H9 (cell line): ENCODE results near the gene SORCS2. TPM values are rescaled to one million over a fixed set of nuclear protein-coding genes. Genes with fewer than 3 reads are reported as not detected.

Experiments used
- DNase-seq: peaks from one replicate; pipeline ENCODE4 v3.0.0-alpha.2; 2017
- H2AFZ ChIP-seq: one replicate; pipeline ENCODE4 v1.6.1; 2013; ENCODE audit warnings: mild to moderate bottlenecking, low read length, control low read depth, moderate library complexity
- H2AK5ac ChIP-seq: 2 replicates; pipeline ENCODE4 v1.6.1; 2013; ENCODE audit warnings: low read length, control low read depth, mixed read lengths; ENCODE audit not compliant: insufficient read length
- H2BK120ac ChIP-seq: one replicate; pipeline ENCODE4 v1.6.1; 2013; ENCODE audit warnings: low read depth, mild to moderate bottlenecking, low read length, control low read depth, inconsistent platforms; ENCODE audit not compliant: poor library complexity, severe bottlenecking
- H2BK12ac ChIP-seq: 2 replicates; pipeline ENCODE4 v1.6.1; 2013; ENCODE audit warnings: low read length, control low read depth, mixed read lengths, low read depth; ENCODE audit not compliant: insufficient read length
- H2BK15ac ChIP-seq: 2 replicates; pipeline ENCODE4 v1.6.1; 2013; ENCODE audit warnings: low read depth, low read length, control low read depth
- H2BK20ac ChIP-seq: one replicate; pipeline ENCODE4 v1.6.1; 2013; ENCODE audit warnings: low read depth, mild to moderate bottlenecking, low read length, control low read depth, inconsistent platforms; ENCODE audit not compliant: poor library complexity, severe bottlenecking
- H2BK5ac ChIP-seq: 2 replicates; pipeline ENCODE4 v1.6.1; 2013; ENCODE audit warnings: low read length, control low read depth, mixed read lengths; ENCODE audit not compliant: insufficient read length
- H3K14ac ChIP-seq: 2 replicates; pipeline ENCODE4 v1.6.1; 2013; ENCODE audit warnings: low read length, control low read depth; ENCODE audit not compliant: insufficient read depth
- H3K18ac ChIP-seq: 2 replicates; pipeline ENCODE4 v1.6.1; 2013; ENCODE audit warnings: low read depth, mild to moderate bottlenecking, mixed read lengths, low read length, control low read depth; ENCODE audit not compliant: insufficient read length
- H3K23ac ChIP-seq: 2 replicates; pipeline ENCODE4 v1.6.1; 2013; ENCODE audit warnings: low read length, control low read depth, mixed read lengths, low read depth; ENCODE audit not compliant: insufficient read length
- H3K23me2 ChIP-seq: 2 replicates; pipeline ENCODE4 v1.6.1; 2013; ENCODE audit warnings: low read depth, mild to moderate bottlenecking, mixed read lengths, low read length, control low read depth; ENCODE audit not compliant: insufficient read length, poor library complexity, severe bottlenecking
- H3K27ac ChIP-seq: 2 replicates; pipeline ENCODE4 v1.5.1; 2013; ENCODE audit warnings: low read length, control low read depth, mixed read lengths, low read depth; ENCODE audit not compliant: insufficient read length
- H3K27me3 ChIP-seq: 2 replicates; pipeline ENCODE4 v1.6.1; 2013; ENCODE audit warnings: low read length, control low read depth, inconsistent platforms; ENCODE audit not compliant: insufficient read depth
- H3K4ac ChIP-seq: 2 replicates; pipeline ENCODE4 v1.6.1; 2013; ENCODE audit warnings: low read depth, mild to moderate bottlenecking, control low read depth, inconsistent platforms, low read length, moderate library complexity
- H3K4me1 ChIP-seq: 2 replicates; pipeline ENCODE4 v1.6.1; 2013; ENCODE audit warnings: low read length, control low read depth, inconsistent platforms; ENCODE audit not compliant: insufficient read depth
- H3K4me2 ChIP-seq: 2 replicates; pipeline ENCODE4 v1.6.1; 2013; ENCODE audit warnings: low read length, control low read depth, mixed read lengths; ENCODE audit not compliant: insufficient read length, insufficient read depth
- H3K56ac ChIP-seq: 2 replicates; pipeline ENCODE4 v1.6.1; 2013; ENCODE audit warnings: low read depth, mild to moderate bottlenecking, mixed read lengths, low read length, control low read depth; ENCODE audit not compliant: insufficient read length
- H3K79me1 ChIP-seq: 2 replicates; pipeline ENCODE4 v1.6.1; 2013; ENCODE audit warnings: low read depth, mild to moderate bottlenecking, moderate library complexity, low read length, control low read depth, inconsistent platforms; ENCODE audit not compliant: insufficient read depth, poor library complexity, severe bottlenecking
- H3K79me2 ChIP-seq: 2 replicates; pipeline ENCODE4 v1.6.1; 2013; ENCODE audit warnings: low read length, control low read depth, inconsistent platforms; ENCODE audit not compliant: insufficient read depth
- H3K9ac ChIP-seq: 2 replicates; pipeline ENCODE4 v1.6.1; 2013; ENCODE audit warnings: low read length, control low read depth, mixed read lengths; ENCODE audit not compliant: insufficient read length; ENCODE audit errors: extremely low read depth
- H3K9me3 ChIP-seq: one replicate; pipeline ENCODE4 v1.6.1; 2013; ENCODE audit warnings: low read depth, low read length, inconsistent platforms; ENCODE audit not compliant: control insufficient read depth
- H3T11ph ChIP-seq: one replicate; pipeline ENCODE4 v1.6.1; 2013; ENCODE audit warnings: mild to moderate bottlenecking, low read length, control low read depth, inconsistent platforms
- H4K20me1 ChIP-seq: one replicate; pipeline ENCODE4 v1.6.1; 2013; ENCODE audit not compliant: control insufficient read depth, insufficient read length, insufficient read depth
- H4K5ac ChIP-seq: 2 replicates; pipeline ENCODE4 v1.6.1; 2013; ENCODE audit warnings: low read depth, mild to moderate bottlenecking, mixed read lengths, low read length, control low read depth; ENCODE audit not compliant: insufficient read length
- H4K8ac ChIP-seq: replicated peaks from 2 replicates; pipeline ENCODE4 v1.6.1; 2013; ENCODE audit warnings: low read length, control low read depth, mixed read lengths, low read depth; ENCODE audit not compliant: insufficient read length
- H4K91ac ChIP-seq: 2 replicates; pipeline ENCODE4 v1.6.1; 2013; ENCODE audit warnings: low read depth, mild to moderate bottlenecking, moderate library complexity, mixed read lengths, low read length, control low read depth; ENCODE audit not compliant: insufficient read length
- H3K27ac Mint-ChIP-seq, 3 experiments: 2 replicates in 2 of 3; 3 replicates in 1 of 3; pipeline ENCODE4 v1.8.0; 2020 to 2021; ENCODE audit warnings: mixed read lengths in 3 of 3, mild to moderate bottlenecking in 1 of 3, moderate library complexity in 1 of 3
- H3K27me3 Mint-ChIP-seq: 2 replicates; pipeline ENCODE4 v1.8.0; 2021; ENCODE audit warnings: low read depth, mild to moderate bottlenecking, moderate library complexity, mixed read lengths
- H3K36me3 Mint-ChIP-seq, 3 experiments: 2 replicates in 2 of 3; 3 replicates in 1 of 3; pipeline ENCODE4 v1.8.0; 2020 to 2021; ENCODE audit warnings: low read depth in 3 of 3, mixed read lengths in 3 of 3; ENCODE audit not compliant: insufficient read depth in 1 of 3
- H3K4me1 Mint-ChIP-seq, 2 experiments: 2 replicates each; pipeline ENCODE4 v1.8.0; 2020; ENCODE audit warnings: mixed read lengths in 2 of 2
- H3K4me3 Mint-ChIP-seq, 2 experiments: 2 replicates in 1 of 2; 3 replicates in 1 of 2; pipeline ENCODE4 v1.8.0; 2020 to 2021; ENCODE audit warnings: mild to moderate bottlenecking in 2 of 2, mixed read lengths in 2 of 2, moderate library complexity in 1 of 2
- H3K9me3 Mint-ChIP-seq, 2 experiments: 2 replicates in 1 of 2; 3 replicates in 1 of 2; pipeline ENCODE4 v1.8.0; 2020; ENCODE audit warnings: mild to moderate bottlenecking in 2 of 2, mixed read lengths in 2 of 2, moderate library complexity in 1 of 2
- WGBS: extraction: QIAGEN DNeasy Blood & Tissue Kit; methylation state at CpG from one replicate; pipeline ENCODE4 v1.1.7; 2013; ENCODE audit warnings: missing lambda C conversion rate, low lambda C conversion rate, mixed read lengths; ENCODE audit not compliant: insufficient read length; ENCODE audit errors: extremely low coverage; 5-methylcytosine and 5-hydroxymethylcytosine counted together
- total RNA-seq: library from RNA; stranded (reverse); gene quantifications from 2 replicates; pipeline ENCODE4 v1.2.1, GENCODE V29; 2021
- TF ChIP-seq, protein P1 (sequence below): fragments of 200-600 bp; sonication (generic); conservative IDR thresholded peaks from 3 replicates; pipeline ENCODE4 v1.8.0; 2021; ENCODE audit warnings: antibody characterized with exemption, mild to moderate bottlenecking

SORCS2 gene
- total RNA-seq, 1 experiment from 2014 or later: 0.57 TPM

DNA sequence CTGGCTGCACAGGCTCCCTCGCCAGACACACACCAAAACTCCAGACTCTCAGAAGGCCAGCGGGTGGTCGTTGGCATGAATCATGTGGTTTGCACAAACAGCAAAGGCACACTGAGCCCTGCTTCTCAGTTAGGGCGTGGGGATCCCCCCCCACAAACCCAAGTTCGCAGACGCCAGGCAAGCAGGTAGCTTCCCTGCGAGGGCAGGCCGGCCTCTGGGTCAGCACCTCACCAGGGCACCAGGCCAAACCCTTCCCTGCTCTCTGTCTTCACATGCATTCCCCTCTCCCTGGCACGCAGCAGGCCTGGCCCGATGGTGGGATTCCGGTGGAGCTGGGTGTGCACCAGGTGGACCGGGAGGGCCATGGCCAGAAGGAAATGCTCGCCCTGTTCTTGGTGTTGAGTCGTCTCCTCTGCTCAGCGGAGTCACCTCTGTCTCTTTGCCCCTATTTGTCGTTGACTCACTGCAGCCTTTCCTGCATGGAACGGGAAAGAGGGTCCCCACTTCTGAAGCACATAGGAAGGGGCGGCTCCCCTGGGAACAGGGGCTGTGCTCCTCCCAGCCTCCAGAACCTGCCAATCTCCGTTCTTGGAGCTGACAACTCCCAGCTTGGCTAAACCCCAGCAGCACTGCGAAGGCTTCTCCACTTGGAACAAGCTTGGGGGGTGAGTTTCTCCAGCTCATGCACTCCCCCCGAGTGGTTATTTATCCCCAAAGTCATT is 51.4 kb downstream of the SORCS2 start:
- Histone ChIP-seq H3K23me2 (no peaks in the 10 kb centered on the region), H3K79me1 (no peaks in the 10 kb centered on the region), H4K20me1 (no peaks in the 10 kb centered on the region), H3K23ac (no peak overlapping the region), H3K4me1 (no peaks in the 10 kb centered on the region), H2BK20ac (no peak overlapping the region), H3K27me3 (no peaks in the 10 kb centered on the region), H3K27ac (no peak overlapping the region), H3K4ac (no peak overlapping the region), H3T11ph (no peak overlapping the region), H4K91ac (no peak overlapping the region), H2BK15ac (no peak overlapping the region), H3K18ac (no peak overlapping the region), H3K9me3 (no peaks in the 10 kb centered on the region), H3K14ac (no peak overlapping the region; the same call in 1 of the 2 replicates), H4K8ac (no peak overlapping the region), H2BK5ac (no peak overlapping the region), H2BK120ac (no peak overlapping the region), H2AK5ac (no peak overlapping the region), H3K9ac (no peak overlapping the region), H3K56ac (no peak overlapping the region), H2BK12ac (no peak overlapping the region), H3K79me2 (no peaks in the 10 kb centered on the region), H3K4me2 (no peak overlapping the region), H4K5ac (no peak overlapping the region), H2AFZ (no peak overlapping the region)
- no peaks in the 10 kb centered on the region; the same call in 1 of the 2 replicates for H3K27me3 Mint-ChIP-seq
- 0 out of 7 replicates have a peak overlapping the region, but pooled peaks of 1 of the 3 experiments have one; percentile 35 for H3K27ac Mint-ChIP-seq
- no peak overlapping the region for H3K4me3 Mint-ChIP-seq
- TF ChIP-seq, protein P1, sequence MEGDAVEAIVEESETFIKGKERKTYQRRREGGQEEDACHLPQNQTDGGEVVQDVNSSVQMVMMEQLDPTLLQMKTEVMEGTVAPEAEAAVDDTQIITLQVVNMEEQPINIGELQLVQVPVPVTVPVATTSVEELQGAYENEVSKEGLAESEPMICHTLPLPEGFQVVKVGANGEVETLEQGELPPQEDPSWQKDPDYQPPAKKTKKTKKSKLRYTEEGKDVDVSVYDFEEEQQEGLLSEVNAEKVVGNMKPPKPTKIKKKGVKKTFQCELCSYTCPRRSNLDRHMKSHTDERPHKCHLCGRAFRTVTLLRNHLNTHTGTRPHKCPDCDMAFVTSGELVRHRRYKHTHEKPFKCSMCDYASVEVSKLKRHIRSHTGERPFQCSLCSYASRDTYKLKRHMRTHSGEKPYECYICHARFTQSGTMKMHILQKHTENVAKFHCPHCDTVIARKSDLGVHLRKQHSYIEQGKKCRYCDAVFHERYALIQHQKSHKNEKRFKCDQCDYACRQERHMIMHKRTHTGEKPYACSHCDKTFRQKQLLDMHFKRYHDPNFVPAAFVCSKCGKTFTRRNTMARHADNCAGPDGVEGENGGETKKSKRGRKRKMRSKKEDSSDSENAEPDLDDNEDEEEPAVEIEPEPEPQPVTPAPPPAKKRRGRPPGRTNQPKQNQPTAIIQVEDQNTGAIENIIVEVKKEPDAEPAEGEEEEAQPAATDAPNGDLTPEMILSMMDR: no peak
- DNase-seq: no peak
- H3K4me1 Mint-ChIP-seq: no peaks in the 10 kb centered on the region; a peak in 1 of 4 replicates
- WGBS: no CpG with 5 or more reads among the region's 21 CpGs
- H3K9me3 Mint-ChIP-seq: peaks cover 1 to 2% of the 10 kb centered on the region in 2 experiments
- peaks cover 0 to 4% (median 0%) of the 10 kb centered on the region in 3 experiments; a peak in 1 of 7 replicates for H3K36me3 Mint-ChIP-seq
